GM04503 (cell line): ENCODE measurements around the gene DOK4.

Source experiments
- DNase-seq: peaks from one replicate; pipeline ENCODE4 v3.0.0-alpha.2; 2012; ENCODE audit warnings: low read depth

DOK4 gene

DNA sequence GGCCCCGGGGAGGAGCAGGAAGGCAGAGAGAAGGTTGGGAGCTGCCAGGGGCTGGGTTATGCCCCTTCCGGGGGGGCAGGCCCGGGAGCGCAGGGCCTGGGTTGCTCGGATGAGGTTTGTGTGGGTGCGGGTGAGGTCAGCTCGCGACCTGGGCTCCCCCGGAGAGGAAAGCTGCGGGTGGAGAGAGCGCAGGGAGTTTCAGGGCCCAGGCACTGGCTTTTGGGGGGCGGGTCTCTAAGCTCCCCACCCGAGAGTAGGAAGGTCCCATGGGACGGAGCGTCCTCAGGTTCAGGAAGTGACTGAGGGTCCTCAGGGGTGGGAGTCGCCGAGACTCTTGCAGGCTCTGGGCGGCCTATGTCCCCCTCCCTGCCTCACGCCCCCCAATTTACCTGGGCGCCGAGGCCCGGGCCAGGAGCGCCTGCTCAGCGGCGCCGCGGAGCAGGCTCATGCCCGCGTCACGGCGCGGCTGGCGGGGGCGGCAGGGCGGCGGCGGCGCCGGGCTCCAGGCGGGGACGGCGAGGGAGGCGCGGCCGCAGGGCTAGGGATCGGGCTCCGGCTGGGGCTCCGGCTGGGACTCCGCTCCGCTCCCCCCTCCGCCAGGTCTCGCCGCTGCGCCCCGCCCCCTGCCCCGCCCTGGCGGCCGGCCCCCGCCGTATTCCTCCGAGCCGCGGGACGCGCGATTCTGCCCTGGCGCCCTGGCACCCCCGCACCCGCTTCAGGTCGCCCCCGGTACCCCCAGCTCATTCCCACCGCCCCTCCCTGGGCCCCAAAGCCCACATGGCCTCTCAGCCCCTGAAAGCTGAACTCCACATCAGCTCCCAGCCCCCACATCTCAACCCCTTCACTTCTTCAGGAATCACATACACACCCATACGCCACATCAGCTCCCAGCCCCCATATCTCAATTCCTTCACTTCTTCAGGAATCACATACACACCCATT lies at the start of gene DOK4:
Gene DOK4, minus strand, starts transcription at position 578 of the 942 bp plus-strand sequence. CDS start 6,986 bp downstream, outside the sequence.
- DNase-seq, result no peak

DNA sequence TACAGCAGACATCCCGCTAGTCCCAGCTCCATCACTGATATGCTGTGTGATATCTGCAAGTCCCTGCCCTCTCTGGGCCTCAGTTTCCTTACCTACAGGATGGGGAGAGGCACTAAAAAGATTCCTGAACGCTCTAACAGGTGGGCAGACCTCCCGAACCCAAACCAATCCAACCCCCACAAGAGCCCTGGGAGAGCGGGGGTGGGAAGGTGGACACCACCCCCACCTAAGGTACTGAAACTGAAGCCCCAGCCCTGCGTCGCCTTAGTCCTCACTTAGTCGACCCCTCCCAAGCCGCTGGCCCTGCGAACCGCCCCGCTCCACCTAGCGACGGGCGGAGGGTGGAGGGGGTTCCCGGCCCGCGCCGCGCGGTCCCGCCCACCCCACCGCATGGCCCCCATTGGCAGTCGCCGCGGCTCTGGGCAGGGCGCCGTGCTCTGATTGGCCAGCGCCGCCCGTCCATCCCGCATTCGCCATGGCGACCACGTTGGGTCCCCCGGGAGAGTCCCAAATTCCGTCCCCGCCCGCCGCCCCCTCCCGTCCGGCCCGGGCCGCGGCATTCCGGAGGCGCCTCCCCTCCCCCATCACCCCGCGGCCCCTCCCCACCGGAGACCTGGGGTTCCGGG lies 49.5 kb upstream of the DOK4 start:
- no peak for DNase-seq

DNA sequence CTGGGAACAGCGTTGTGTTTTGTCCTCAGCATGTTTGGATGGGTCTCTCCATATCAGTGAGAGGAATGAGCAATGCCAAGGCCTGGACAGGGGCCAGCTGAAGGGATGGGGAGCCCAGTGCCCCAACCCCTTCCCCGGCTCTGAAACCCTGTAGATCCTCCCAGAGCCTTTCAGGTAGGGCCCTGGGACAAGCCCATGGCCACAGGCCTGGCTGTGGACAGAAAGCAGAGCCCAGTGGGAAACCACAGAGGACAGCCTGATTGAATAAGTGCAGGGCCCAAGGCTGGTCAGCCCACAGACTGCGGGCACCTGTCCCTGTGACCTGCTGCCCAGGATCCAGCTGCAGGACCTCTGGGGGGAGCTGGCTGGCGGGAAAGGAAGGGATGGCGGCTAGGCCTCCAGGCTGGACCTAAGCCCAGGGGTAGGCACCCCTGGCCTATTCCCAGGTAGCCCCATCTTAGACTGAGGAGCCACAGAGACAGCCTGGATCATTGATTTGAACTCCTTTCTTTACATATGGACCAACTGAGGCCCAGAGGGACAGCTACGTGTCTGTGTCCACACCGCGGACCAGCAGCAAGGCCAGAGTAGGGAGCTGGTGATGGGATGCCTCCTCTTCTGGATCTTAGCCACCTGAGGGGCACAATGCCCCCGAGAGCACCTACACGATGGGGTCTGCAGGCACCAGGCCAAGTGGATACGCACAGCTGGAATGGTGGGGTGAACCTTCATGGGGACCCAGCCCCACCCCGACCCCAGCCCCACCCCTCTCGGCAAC lies 48.8 kb upstream of the DOK4 start:
- no peak for DNase-seq

DNA sequence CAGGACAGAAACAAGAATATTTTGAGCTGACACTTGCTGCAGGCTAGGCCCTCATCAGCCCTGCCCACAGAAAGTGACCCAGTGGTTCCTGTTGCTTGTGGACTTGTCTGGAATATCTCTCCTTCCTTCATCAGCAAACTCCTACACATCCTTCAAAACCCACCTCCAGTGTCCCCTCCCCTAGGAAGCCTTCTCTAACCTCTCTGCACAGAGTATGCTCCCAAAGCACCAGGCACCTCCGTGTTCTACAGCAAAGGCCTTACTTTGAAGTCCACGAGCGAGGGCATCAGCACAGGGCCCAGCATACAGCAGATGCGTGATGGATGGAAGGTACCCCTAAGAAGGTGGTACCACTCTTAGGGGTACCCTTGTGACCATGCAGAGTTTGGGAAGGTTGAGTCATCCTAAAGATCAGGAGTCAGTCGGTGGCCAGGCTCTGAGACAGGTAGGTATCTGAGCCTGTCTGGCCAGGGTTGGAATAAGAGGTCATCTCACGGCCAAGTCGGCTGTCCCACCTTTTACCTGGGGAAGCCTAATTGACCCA lies 48.1 kb upstream of the DOK4 start:
- no peak for DNase-seq

DNA sequence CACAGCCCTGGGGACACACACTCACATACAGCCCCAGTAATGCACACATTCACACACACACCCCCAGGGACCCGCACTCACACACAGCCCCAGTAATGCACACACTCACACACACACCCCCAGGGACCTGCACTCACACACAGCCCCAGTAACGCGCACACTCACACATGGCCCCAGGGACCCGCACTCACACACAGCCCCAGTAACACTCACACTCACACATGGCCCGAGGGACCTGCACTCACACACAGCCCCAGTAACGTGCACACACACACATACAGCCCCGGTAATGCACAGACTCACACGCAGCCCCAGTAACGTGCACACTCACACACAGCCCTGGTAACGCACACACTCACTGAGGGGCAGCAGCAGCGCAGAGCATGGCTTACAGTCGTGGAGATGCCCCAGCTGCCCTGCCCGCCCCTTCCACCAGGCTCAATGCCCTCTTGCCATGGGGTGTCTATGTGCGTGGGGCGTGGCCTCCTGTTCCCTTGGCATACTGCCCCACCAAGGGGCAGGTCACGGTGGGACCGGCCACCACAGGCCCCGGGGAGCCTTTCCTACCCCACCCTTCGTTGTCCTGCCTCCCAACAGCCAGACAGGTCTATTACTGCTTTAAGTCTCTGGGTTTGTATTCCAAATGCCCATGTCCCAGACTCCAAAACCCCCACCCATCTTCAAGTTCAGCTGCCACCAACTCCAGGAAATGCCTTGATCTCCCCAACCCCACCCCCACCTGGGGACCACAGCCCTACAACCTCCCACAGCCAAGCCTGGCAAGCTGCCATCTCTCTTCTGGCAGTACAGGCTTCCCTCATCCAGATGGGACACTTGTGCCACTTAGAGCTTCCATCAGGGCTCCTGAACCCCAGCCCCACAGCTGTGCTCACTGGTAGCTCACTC lies 47.4 kb upstream of the DOK4 start:
- no peak for DNase-seq

DNA sequence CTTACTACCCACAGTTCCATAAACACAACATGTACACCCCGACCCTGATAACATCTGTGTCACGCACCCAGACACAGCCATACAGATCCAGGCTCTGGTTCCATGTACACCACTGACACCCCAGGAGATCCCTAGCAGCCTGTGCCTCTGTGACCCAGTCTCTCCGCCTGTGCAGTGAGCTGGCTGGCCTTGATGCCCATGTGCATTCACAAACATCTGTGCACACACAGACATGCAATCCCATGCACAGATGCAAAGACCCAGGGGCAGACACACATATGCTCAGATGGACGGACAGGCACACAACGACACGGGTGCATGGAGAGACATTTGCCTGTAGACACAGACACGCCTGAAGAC lies 46.0 kb upstream of the DOK4 start:
- DNase-seq, result no peak

DNA sequence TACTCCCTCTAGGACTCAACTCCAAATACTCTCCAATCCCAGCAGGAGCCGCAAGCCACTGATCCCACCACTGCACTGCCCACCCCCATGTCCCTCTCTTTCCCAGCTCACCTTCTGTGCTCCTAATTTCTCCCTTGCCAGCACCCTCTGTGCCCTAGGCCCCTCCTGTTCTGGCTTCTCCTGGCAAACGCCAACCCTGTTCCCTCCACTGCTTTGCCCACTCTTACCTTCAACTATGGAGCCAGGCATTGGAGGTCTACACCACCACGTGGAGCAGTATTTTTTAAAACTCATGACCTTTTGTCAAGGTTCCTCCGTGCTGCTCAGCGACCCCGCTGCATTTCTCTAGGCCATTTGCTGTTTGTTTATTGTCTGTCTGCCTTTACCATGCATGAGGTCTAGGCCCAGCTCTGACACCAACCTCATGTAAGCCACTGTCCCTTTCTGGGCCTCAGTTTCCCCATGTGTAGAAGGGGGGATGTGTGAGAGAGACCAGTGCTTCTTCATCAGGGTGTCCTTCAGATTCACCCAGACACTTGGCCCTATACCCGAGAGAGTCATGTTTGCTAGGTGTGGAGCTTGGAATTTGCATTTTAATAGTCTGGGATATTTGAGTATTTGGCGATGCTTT lies 45.5 kb upstream of the DOK4 start:
- no peak for DNase-seq

DNA sequence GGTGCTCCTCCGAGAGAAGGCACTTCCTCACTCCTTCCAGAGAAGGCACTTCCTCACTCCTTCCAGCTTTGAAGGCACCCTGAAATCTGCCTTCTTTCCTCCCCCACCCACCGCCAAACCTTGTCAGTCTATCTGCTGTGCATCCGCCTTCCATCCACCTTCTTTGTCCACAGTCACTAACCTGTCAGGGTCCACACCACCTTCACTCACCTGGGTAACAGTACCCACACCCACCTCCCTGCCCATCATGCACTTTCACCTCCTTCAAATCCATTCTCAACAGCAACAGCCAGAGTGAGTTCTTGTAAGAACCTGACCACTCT lies 44.9 kb upstream of the DOK4 start:
- DNase-seq, result no peak

DNA sequence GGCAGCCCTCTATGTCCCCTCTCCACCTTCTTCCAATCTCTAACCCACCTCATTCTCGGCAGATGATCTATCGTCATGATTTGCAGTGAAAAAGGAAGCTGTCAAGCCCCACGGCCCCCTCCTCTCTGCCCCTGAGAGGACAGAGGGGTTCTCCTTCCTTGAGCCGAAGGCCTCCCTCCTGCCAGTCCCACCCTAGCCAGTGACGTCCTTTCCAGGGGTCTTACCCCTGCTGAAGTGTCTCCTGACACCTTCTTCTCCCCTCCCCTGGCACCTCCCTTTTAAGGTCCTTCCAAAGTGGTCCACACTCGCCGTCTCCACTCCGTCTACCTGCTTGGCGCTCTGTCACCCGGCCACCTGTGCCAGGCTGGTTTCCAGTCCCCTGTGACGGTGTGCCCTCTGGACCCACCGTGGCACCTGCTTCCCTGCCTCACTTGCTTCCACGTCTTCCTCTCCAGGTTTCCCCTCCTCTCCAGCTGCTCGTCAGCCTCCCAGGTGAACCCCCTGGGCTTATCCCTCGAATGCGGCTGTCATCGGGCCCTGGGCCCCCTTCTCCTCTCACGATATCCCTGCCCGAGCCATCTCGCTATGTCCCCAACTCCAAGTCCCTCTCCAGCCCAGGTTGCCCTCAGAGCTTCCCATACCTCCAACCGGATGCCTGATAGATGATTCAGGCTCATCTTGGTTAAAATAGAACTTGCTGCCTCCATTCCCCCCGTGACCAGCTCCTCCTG lies 44.4 kb upstream of the DOK4 start:
- no peak for DNase-seq

DNA sequence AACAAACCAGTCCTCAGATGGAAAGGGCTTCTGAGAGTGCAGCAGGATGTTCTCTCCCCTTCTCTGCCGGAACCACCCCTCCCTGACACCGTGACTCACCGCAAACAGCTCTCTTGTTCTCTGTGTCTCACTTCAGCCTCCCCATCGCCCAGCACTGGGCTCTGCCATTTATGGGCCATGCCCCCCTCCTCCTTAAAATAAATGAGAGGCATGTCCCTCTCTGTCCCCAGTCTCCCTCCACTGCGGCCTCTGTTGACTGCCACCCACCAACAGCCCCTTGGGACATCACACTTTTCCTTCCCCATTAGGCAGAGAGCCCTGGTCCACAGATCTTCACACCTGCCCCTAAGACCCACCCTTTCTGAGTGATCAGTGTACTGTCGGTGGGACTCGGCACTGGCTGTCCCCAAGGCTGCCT lies 43.8 kb upstream of the DOK4 start:
- DNase-seq, result no peak

DNA sequence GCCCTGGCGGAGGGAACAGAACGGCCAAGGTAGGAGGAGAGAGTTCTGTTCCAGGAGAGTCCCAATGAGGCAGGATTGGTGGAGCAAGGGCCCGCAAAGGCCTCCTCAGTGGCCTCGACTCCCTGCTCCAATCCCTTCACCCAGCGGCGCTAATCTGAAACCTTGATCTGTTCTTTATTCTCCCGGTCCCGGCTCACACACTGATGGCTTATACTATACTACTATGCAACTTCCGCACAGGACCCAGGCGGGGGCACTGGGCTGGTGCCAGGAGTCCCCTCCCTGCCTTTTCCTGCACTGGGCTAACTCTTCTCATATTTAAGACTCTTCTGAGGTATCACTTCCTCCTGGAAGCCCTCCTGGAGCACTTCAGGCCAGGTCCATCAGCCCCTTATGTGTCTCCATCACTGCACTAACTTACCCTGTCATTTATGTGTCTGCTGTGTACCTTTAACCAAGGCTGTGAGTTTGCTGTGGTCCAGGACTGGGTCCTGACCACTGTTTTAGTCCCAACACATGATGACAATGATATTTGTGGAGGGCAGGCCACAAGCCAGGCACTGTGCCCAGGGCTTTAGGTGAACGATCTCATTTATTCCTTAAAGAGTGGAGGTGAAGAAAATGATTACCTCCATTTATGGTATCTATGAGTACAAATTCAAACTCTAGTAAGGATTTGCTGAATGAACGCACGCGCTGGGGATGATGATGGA lies 43.3 kb upstream of the DOK4 start:
- no peak for DNase-seq

DNA sequence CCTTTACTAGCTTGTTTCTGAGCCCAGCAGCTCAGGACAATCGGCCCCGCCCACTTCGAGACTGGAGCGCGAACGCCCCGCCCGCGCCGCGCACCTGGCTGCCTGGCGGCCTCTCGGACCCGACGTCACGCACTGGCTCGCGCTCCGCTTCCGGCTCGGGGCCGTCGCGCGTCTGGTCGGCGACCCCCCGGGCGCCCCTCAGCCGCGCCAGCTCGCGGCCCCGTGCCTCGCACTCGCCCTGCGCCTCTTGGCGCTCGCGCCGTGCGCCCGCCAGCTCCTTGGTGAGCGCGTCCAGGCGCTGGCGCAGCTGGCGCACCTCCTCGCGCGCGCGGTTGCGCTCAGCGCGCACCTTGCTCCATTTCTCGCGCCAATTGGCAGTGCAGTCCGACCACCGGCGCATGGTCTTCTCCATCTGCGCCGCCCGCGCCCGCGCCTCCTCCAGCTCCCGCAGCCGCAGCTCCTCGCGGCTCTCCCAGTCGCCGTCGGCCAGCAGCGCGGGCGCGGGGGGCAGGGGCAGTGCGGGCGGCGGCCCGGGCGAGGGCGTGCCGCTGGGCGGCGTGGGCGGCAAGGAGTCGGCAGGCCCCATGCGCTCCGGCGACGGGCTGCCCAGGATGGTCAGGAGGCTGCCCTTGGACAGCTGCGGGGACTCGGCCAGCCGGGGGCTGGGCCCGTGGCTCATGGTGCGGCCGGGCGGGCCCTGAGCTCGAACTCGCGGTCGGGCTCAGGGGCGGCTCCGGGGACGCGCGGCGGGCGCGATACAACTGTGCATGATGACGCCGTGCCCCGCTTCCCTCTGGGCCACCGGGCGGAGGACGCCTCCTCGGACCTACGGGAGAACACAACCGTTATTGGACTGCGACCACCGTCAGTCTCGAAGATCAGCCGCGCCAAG lies 42.5 kb upstream of the DOK4 start:
- DNase-seq, result no peak

DNA sequence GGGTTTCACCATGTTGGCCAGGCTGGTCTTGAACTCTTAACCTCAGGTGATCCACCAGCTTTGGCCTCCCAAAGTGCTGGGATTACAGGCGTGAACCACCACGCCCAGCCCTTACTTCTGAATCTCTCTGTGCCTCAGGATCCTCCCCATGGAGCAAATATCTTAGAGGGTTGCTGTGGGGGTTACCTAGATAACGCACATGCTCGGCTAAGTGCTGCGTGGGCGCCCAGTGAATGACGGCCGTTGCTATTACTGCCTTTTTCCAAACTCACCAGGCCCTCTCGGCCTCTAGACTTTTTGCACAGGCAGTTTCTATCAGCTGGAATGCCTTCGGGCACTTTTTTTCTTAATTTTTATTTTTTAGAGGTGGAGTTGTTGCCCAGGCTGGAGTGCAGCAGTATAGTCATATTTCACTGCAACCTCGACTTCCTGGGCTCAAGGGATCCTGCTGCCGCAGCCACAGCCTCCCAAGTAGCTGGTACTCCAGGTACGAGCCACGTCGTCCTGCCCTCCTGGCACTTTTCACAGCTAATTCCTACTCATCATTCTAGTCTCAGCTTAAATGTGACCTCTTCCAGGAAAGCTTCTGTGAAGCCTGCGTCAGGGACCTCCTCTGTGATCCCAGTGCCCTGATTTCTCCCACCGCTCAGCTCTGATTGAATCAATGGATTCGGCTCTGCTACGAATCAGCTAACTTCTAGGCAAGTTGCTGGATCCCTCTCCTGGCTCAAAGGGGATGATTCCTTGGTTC lies 41.5 kb upstream of the DOK4 start:
- DNase-seq, result no peak

DNA sequence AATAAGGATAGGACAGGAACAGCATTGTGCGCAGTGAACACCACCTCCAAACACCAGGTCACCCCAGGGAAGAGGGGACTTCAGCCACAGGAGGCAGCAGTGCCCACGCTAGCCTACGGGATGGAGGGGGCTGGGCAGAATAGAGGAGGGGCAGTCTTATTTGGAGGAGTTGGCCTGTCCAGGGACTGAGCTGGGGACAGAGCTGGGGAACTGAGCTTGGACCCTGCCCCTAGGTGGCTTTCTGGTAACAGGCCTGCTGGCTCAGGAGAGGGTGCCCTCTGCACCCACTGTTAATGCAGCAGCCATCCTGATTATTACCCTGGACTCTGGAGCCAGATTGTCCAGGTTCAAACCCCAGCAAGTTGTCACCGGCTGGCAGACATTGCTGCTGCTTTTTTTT lies 40.7 kb upstream of the DOK4 start:
- DNase-seq, result no peak

DNA sequence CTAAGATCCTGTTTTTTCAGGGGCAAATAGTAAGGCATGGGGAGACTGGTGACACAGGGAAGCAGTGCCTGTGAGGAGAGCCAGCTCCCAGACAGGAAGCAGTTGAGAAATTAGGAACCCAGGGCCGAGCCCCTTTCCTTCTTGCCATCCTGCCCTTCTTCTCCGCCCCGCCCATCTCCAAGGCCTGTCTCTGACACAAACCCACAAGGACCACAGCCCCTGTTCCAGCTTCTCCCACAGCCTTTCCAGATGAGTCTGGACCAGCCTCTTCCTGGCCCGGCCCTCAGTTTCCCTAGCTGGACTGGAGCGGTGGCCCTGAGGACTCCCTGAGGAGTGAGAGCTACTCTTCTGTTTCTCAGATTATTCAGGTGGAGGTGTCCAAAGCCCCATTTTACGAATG lies 40.2 kb upstream of the DOK4 start:
- DNase-seq, result no peak

DNA sequence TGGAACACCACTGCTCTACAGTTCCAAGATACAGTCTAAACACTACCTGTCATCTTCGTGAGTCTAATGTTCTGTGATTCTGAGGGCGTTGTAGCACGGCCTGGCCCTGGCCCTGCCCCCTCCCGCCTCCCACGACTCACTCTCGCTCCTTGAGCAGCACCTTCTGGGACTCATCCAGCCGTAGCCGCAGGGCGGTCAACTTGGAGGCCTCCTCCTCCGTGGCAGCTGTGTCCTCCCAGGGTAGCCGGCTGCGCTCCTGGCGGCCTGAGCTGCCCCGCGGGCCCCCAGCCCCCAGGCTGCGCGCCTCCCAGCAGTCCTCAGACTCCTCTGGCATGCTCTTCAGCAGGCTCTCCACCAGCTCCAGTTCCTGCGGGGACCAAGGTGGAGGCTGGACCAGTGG lies 39.5 kb upstream of the DOK4 start:
- DNase-seq, result no peak

DNA sequence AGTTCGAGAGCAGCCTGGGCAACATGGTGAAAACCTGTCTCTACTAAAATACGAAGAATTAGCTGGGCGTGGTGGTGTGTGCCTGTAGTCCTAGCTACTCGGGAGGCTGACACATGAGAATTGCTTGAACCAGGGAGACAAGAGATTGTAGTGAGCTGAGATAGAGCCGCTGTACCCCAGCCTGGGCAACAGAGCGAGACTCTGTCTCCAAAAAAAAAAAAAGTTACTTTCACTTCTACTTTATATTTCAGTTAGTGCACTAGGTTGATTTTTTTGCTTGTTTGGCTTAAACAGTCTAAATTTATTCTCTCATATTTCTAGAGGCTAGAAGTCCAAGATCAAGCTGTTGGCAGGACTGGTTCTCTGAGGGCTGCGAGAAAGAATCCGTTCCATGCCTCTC lies 36.7 kb upstream of the DOK4 start:
- DNase-seq, result no peak

DNA sequence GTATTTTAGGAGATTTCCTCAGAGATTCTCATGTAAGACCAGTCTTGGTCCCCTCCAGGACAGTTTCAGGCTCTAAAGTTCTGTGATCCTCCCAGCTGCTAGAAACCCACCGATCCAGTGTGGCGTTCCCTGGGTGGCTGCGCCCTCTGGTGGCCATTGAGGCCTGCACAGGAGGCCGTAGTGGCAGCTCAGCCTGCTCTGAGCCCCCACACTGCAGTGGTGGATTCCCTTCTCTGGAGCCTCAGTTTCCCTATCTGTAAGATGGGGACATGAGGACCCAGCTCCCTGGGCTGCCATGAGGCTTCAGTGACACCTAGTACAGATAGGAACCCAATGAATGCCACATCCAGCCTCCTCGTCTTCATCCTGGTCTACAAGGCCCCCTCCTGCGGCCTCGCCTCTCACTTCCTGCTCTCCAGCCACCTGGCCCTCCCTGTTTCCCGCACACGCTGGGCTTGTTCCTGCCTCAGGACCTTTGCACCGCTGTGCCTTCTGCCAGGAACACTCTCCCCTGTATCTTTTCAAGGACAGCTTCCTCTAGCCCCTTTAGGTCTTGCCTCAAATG lies 33.6 kb upstream of the DOK4 start:
- no peak for DNase-seq
